Transverse colon (tissue), 4 donors: ENCODE data around the gene LPAR1. TPM values are rescaled to one million over a fixed set of nuclear protein-coding genes. Genes with fewer than 3 reads are reported as not detected.

Experiments used
- DNase-seq: peaks from one replicate; pipeline ENCODE4 v3.0.0-alpha.2; 2019
- H3K27ac ChIP-seq, 4 donors: fragments of 200-600 bp; sonication (generic); 2 replicates each; pipeline ENCODE4 v1.5.1; 2016 to 2018; ENCODE audit warnings: inconsistent platforms in 4 of 4
- H3K27me3 ChIP-seq: fragments of 200-600 bp; sonication (generic); 2 replicates; pipeline ENCODE4 v1.5.1; 2017; ENCODE audit warnings: inconsistent platforms
- H3K36me3 ChIP-seq, 4 donors: fragments of 200-600 bp; sonication (generic); 2 replicates each; pipeline ENCODE4 v1.5.1; 2017 to 2019; ENCODE audit warnings: inconsistent platforms in 4 of 4
- H3K4me1 ChIP-seq, 4 donors: fragments of 200-600 bp; sonication (generic); 2 replicates each; pipeline ENCODE4 v1.5.1; 2017 to 2020; ENCODE audit warnings: inconsistent platforms in 4 of 4
- H3K4me3 ChIP-seq, 4 donors: fragments of 200-600 bp; sonication (generic); 1 replicate in 1 of 4; 2 replicates in 3 of 4; pipeline versions ENCODE4 v1.5.1 to v1.6.1; 2017 to 2019; ENCODE audit warnings: inconsistent platforms in 4 of 4
- H3K9me3 ChIP-seq, 2 donors: fragments of 200-600 bp; sonication (generic); 2 replicates each; pipeline ENCODE4 v1.5.1; 2017 to 2019; ENCODE audit warnings: inconsistent platforms in 2 of 2
- CTCF ChIP-seq, 5 experiments: fragments of 200-600 bp in 3 of 5; fragments of 450-650 bp in 2 of 5; sonication (generic) in 3 of 5; IDR thresholded peaks; 1 replicate in 2 of 5; 2 replicates in 3 of 5; pipeline ENCODE4 v1.5.1; 2016 to 2017; ENCODE audit warnings: antibody characterized with exemption in 5 of 5, inconsistent platforms in 3 of 5, mild to moderate bottlenecking in 2 of 5, moderate library complexity in 1 of 5
- EP300 ChIP-seq: sonication (generic); formaldehyde crosslinking; IDR thresholded peaks from one replicate; pipeline ENCODE4 v1.6.1; 2017; ENCODE audit warnings: antibody characterized with exemption, low read depth
- POLR2A ChIP-seq: fragments of 450-650 bp; IDR thresholded peaks from one replicate; pipeline ENCODE4 v1.6.1; 2016; ENCODE audit warnings: antibody characterized with exemption, mild to moderate bottlenecking, moderate library complexity
- POLR2AphosphoS5 ChIP-seq, 3 donors: sonication (generic); formaldehyde crosslinking; IDR thresholded peaks; one replicate each; pipeline ENCODE4 v1.6.1; 2016; ENCODE audit warnings: antibody characterized with exemption in 3 of 3
- WGBS, 2 donors: methylation state at CpG; one replicate each; pipeline ENCODE4 v1.1.5; 2018; ENCODE audit warnings: low coverage in 1 of 2; 5-methylcytosine and 5-hydroxymethylcytosine counted together
- in situ Hi-C, 4 donors: fragments of 200-750 bp; cut with MboI; loops; one replicate each; pipeline versions ENCODE4 v1.15.0 to v1.15.1; 2017; ENCODE audit warnings: low sequenced_read_pairs in 3 of 4, low pct_ligation_motif_present in 1 of 4, low pct_unique_long_range_greater_than_20kb in 1 of 4
- intact Hi-C: fragments of 100-400 bp; cut with DNase I; formaldehyde crosslinking; loops from one replicate; pipeline ENCODE4 v1.15.1; 2023; ENCODE audit warnings: low total_unique reads
- total RNA-seq, 4 donors: library from RNA; depleted of rRNA; stranded (reverse); fragments of >200 nt; gene quantifications; one replicate each; pipeline ENCODE4 v1.1.0, GENCODE V29; 2016

LPAR1 gene
- total RNA-seq, 4 donors from 2014 or later: 27.1 to 34.4 (median 28.7) TPM

DNA sequence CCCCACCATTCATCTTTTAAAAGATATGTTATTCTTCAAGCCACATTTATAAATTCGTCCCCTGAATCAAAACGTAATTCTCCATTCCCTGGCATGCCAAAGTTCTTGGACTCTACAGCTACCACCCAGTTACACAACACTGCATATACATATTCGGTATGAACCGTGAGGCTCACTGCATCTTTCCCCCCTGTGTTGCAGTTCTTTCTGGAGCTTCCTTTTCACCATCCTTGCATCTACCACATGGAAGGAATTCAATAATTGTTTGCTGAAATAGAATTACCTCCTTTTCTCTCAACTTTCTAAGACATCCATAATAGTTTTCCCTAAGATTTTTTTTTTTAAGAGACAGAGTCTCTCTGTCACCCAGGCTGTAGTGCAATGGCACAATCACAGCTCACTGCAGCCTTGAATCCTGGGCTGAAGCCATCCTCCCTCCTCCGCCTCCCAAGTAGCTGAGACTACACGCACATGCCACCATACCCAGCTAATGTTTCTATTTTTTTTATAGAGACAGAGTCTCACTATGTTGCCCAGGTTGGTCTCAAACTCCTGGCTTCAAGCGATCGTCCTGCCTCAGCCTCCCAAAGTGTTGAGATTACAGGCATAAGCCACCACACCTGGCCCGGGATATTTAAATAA is 3.3 kb downstream of the LPAR1 start:
- Histone ChIP-seq H3K4me3 (no peak overlapping the region), H3K36me3 (no peaks in the 10 kb centered on the region), H3K4me1 (peaks cover 0 to 30% (median 9%) of the 10 kb centered on the region in 4 donors), H3K27ac (peak overlapping the region; percentile 86 to 95 (median 94)), H3K27me3 (peaks cover 9% of the 10 kb centered on the region), H3K9me3 (no peaks in the 10 kb centered on the region)
- intact Hi-C loops (no loop called here), in situ Hi-C loops (loop anchor here in 1 of 4 donors (25.0 kb wide), 1 partner anchor 252 kb away; no protein-coding TSS in a partner anchor)
- no peak for DNase-seq
- no peak for TF ChIP-seq EP300
- TF ChIP-seq CTCF (IDR thresholded peaks at IDR 0.05): no peak
- no peak for TF ChIP-seq POLR2AphosphoS5 (IDR thresholded peaks at IDR 0.05)
- no peak for TF ChIP-seq POLR2A
- WGBS, 2 donors: 67 to 70% methylated on average over 6 to 9 of the region's 9 CpGs

GRCh38 chr9:111034170-111034897 is 3.9 kb downstream of the LPAR1 start:
- WGBS, 2 donors: 69 to 75% methylated on average over 6 of the region's 6 CpGs

DNA sequence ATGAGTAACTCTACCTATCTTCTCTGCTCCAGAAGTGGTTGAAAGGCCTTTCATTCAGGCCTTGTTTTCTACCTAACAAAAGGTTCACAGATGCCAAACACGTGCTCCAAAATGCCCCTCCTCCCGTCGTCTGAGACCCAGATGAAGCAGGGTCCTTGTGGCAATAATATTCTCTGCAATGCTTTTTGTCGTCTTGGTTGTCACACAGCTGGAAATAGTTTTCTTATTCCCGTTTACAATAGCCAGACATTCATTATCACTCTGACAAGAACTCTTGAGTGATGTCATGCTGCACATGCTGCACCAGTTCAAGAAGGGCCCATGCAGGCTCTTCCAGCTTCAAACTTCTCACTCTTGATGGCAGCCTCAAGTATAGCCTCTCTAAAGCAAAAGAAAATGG is 7.8 kb downstream of the LPAR1 start:
- WGBS, 2 donors: 33 to 55% methylated on average over 1 to 5 of the region's 5 CpGs
- intact Hi-C loops: no loop called here
- in situ Hi-C loops: loop anchor here in 1 of 4 donors (25.0 kb wide), 1 partner anchor 257 kb away; no protein-coding TSS in a partner anchor

More at GRCh38 chr9:111034170-111034897, 3.9 kb downstream of the LPAR1 start:
- no peaks in the 10 kb centered on the region for H3K36me3 ChIP-seq
- in situ Hi-C loops (loop anchor here in 1 of 4 donors (25.0 kb wide), 1 partner anchor 253 kb away; no protein-coding TSS in a partner anchor), intact Hi-C loops (no loop called here)
- peaks cover 0 to 30% (median 9%) of the 10 kb centered on the region in 4 donors for H3K4me1 ChIP-seq
- H3K27ac ChIP-seq: peak overlapping the region; percentile 86 to 95 (median 94)
- TF ChIP-seq EP300 (no peak), POLR2A (no peak), CTCF (IDR thresholded peaks at IDR 0.05) (no peak), POLR2AphosphoS5 (IDR thresholded peaks at IDR 0.05) (no peak)
- peaks cover 9% of the 10 kb centered on the region for H3K27me3 ChIP-seq
- no peak overlapping the region for H3K4me3 ChIP-seq
- DNase-seq: no peak
- H3K9me3 ChIP-seq: no peaks in the 10 kb centered on the region

More for the DNA sequence above, 7.8 kb downstream of the LPAR1 start:
- TF ChIP-seq POLR2AphosphoS5 (IDR thresholded peaks at IDR 0.05) (no peak), EP300 (no peak), CTCF (IDR thresholded peaks at IDR 0.05) (no peak), POLR2A (no peak)
- H3K4me3 ChIP-seq: no peak overlapping the region
- H3K4me1 ChIP-seq: peaks cover 0 to 13% (median 0%) of the 10 kb centered on the region in 4 donors
- no peaks in the 10 kb centered on the region for H3K27me3 ChIP-seq
- H3K9me3 ChIP-seq: no peaks in the 10 kb centered on the region
- no peak overlapping the region for H3K27ac ChIP-seq
- no peaks in the 10 kb centered on the region for H3K36me3 ChIP-seq
- DNase-seq: no peak
